RKO (cell line): Measurements from ENCODE around the gene NEB.
"Not testable (repeated sequence)": the region's sequence is repeated elsewhere in the genome, so short reads cannot be mapped to it uniquely, and the experiment has no call there.

ENCODE experiments used
- DNase-seq: peaks from one replicate; pipeline ENCODE4 v3.0.0-alpha.2; 2016; ENCODE audit warnings: low spot score

Gene NEB

DNA sequence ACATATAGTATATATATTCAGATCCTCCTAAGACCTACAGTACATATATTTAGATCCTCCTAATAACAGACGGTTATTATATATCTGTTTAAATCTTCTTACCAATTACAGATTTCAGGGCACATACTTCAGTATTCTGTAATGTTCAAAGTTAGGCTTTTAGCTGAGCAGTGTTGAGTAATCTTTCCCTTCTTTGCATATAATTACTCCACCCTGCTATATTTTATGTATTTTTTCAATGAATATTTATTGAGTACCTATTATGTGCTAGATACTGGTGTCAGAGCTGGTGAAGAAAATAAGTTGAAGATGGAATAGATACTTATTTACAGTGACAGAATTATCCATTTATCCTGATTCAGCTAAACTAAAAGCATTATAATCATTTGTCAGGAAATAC, 84.9 kb downstream of the NEB start:
- no peak for DNase-seq

DNA sequence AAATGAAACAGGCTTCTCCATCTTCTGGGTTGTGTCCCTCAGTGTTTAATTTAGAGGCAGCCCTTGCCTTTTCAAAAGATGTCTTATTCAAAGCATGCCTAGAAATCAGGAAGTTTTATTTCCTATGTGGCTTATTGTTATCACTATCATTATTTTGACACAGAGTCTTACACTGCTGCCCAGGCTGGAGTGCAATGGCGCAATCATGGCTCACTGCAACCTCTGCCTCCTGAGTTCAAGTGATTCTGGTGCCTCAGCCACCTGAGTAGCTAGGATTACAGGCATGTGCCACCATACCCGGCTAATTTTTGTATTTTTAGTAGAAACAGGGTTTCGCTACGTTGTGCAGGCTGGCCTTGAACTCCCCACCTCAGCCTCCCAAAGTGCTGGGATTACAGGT, 87.8 kb downstream of the NEB start:
- not testable (repeated sequence) for DNase-seq

DNA sequence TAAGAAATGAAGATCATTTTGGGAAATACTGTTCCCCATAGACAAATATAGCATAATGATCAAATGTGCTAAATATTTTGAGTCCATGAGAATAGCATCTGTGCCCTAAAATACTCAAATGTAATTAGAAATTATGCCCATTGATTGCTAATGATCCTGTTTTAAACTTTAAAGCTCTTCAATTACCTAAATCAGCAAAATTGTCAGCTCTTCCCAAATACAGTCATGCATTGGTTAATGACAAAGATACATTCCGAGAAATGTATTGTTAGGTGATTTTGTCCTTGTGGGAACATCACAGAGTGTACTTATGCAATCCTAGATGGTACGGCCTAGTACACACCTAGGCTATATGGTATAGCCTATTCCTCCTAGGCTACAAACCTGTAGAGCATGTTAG, 89.7 kb downstream of the NEB start:
- no peak for DNase-seq

DNA sequence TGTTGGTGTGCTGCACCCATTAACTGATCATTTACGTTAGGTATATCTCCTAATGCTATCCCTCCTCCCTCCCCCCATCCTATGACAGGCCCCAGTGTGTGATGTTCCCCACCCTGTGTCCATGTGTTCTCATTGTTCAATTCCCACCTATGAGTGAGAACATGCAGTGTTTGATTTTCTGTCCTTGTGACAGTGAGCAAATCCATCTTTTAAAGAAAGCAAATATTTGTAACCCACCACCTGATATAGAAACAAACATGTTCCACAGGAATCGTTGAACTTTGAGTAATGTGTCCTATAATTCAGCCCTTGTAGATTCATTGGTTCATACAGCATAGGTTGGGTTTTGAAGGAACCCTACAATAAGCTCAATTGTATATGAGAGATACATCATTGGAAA, 92.4 kb downstream of the NEB start:
- not testable (repeated sequence) for DNase-seq

DNA sequence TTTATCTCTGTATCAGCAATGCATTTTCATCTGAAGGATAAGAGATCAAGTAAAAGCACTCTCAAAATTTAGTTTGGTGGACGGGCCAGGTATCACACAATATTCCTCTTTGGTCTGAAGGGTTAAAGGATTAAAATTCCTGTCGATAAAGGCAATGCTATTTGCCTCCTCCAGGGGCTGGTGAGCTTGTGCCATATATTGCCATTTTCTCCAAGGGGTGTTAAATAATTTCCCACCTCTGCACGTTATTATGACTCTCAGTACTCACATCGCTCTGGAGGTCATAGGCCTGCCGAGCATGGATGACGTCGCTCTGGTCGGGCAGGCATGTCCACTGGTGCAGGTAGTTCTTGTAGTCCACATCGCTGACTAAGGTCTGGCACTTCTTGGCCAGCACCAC, 94.2 kb downstream of the NEB start:
- no peak for DNase-seq

DNA sequence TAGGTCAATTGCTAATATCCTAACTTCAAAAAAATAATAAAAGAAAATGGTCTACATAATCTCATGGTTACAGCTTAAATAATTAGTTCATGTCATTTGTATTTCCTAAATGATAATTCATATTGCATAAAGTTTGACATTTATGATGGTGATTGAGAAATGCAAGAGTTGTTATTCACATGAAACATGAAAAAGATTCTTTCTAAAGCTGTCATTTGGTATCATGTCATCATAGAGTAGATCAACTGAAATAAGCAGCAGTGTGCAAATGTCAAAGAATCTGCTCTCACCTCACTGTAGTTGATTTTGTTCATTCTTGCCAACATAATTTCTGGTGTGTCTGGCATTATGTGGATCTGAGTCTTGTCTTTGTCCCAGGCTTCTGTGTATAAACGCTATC, 95.3 kb downstream of the NEB start:
- no peak for DNase-seq

DNA sequence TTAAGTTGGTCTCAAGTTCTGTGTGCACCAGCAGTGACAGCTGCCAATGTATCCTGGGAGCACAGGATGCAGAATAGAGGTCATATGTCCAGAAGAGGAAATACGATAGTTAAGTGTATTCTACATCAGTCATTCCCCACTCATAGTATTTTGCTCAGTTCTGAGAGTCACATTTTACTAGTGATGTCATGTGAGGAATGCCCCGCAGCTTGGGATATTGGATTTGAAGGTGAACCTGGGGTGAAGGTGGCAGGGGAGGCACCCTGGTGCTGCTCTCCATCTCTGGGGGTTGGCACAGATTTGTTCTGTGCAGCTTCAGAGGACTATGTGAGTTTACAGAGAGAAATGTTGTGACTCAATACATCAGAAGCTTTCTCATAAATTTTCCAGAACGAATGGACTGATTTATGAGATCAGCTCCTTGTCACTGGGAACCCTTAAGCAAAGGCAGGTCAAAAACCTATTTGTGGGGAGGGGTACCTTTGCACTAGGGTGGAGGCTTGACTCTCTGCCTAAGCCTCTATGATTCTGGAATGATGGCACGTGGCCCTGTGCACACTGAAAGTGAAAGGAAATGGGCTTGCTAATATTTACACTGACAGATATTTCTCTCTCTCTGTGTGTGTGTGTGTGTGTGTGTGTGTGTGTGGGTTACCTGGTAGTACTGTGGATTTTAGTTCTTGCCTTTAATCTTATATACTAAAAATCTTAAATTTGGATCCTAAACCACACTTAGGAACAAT, 95.9 kb downstream of the NEB start:
- DNase-seq = peak; percentile 30

DNA sequence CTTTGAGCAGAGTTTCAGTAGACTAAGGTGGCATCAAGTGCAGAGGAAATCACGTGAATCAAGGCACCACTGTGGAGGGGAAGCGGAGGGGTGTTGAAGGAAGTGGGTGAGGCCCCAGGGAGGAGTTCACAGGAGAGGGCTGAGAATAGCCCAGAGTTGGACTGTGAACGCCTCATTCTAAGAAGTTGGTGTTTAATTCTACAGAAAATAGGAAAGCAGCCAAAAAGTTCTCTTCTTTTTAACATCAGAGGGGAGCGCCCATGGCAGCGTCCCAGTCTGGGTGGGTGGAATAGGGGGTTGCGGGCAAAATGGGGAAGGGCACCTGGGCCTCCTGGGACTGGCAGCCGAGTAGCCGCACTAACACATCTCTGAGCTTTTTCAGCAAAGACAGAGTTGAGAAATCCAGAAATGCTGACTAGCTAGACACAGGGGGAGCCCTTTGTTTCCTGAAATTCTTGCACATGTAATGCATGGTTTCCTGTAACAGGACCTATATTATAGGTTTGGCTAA, 97.0 kb downstream of the NEB start:
- DNase-seq = no peak

DNA sequence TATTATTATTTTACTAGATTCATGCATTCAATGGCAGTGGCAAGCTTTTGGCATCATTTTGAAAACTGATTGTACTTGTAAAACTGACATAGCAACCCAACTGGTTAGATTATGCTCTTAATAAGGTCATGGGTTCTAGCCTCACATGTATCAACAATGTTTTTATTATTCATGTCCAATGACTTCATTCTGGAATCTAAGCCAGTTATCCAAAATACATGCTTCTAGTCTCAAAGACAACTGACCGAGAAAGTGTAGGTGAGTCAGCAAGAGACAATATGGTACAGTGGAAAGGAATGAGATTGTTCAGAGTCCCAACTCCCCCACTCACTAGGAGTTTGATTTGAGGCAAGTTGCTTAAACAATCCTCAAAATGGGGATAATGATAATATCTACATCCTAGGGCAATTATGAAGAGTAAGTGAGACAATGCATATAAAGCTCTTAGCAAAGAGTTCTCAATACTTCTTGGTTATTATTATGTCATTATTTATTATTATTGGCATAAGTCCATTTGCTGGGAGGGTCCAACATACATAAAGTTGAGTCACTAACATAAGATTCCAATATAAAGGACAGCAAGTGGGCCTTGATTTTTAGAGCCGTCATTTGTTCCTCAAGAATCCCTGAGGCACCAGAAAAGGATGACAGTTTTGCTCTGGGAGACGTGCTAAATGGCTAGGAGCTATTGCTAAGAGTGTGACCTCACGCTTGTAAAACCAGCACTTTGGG, 99.4 kb downstream of the NEB start:
- DNase-seq = no peak

DNA sequence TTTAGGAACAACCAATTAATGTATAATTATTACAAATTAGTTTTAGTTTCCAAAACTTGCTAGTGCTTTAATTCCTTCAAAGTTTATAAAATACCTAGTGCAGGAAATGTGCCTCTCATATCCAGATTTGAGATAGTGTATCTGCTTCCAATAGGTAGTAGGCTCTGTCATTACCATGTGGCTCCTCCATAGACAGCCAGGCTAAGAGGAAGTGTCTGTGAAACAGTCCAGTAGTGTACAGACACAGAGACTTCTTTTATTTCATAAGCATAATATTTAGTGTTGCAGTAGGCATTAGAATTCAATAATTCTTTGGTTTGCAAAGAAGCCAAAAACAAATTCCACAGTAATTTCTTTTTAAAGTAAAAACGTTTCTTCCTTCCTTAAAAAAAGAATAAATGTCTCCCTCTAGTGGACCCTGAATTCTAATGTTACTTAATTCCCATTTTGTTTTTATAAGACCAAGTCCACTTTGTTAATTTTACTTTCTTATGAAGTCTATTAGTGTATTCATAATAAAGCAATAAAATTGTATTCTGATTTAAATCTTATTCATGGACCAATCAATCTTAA, 101.2 kb downstream of the NEB start:
- DNase-seq = peak; percentile 37

DNA sequence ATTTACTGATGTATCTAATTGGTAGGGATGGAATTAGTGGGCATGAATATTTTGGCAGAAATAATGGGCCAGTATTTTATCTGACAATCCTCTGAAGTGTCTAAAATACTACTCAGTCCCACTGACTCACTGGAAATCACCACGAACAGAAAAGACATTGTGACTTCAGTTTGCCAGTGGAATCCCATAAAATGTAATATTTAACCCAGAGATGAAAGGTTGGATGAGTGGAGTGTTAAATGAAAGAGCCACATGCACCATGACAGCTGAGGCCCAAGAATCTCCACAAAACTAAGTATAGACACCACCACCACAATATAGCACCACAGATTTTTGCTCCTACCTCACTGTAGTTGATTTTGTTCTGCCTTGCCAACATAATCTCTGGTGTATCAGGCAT, 103.9 kb downstream of the NEB start:
- DNase-seq = no peak

DNA sequence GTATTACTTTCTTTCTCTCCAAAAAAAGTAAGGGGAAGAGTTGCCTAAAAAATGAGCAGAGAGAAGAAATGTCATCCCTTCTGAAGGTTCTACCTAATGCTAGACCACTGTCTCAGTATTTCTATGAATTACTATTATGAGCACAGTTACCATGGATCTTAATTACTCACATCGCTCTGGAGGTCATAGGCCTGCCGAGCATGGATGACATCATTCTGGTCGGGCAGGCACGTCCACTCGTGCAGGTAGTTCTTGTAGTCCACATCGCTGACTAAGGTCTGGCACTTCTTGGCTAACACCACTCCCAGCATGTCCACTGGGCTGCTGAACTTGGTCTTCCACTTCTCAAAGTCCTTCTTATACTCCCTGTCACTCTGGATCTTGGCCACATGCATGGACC, 106.9 kb downstream of the NEB start:
- DNase-seq = no peak

DNA sequence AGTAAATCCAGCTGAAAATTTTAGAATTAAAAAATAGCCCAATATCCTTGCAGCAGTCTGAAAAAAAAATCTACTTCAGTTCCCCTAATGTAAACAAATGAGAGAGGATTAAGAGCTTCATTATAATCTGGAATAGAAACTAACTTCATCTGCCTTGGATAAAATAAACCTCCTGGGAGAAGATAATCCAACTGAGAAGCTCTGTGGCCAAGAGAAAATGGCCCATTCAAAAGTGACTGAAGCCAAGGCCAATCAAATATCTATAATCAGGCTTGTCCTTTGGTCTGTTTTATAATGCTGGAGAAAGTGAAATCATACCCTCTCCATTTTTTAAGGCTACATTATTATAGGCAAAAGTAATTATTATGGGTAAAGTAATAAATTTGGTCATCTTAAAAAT, 110.0 kb downstream of the NEB start:
- DNase-seq = no peak

DNA sequence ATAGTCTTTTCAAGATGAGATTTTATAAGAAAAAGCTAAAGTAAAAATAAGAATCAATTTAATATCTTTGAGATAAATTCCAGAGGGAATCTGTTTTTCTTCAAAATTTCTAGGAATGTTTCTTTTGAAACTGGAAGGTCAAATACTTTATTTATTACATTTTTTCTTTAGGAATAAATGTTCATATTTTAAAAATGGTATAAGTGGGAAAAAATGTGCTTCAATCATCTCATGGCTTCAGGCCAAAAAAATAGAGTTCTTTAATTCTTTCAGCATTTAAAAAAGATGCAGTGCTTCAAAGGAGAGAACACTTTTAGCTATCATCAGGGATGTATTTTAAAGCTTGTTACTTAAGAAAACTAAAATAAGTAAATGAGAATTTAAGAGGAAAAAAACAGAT, 110.6 kb downstream of the NEB start:
- DNase-seq = no peak

DNA sequence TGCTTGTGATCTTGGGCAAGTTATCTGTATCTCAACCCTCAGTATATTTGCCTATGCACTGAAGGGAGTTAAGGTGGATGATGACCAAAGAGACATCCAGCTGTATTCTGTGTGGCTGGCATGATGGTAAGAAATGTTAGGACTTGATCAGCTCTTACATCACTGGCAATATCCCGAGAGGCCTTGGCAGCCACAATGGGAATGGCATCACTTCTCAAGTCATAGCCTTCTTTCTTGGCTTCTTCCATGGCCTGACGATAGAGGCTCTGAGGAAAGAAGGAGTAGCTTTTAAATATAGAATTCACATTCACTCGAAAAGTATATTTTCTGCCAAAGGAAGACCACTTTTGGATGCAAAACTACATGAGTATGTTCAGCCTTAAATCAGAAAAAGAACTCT, 113.5 kb downstream of the NEB start:
- DNase-seq = no peak

DNA sequence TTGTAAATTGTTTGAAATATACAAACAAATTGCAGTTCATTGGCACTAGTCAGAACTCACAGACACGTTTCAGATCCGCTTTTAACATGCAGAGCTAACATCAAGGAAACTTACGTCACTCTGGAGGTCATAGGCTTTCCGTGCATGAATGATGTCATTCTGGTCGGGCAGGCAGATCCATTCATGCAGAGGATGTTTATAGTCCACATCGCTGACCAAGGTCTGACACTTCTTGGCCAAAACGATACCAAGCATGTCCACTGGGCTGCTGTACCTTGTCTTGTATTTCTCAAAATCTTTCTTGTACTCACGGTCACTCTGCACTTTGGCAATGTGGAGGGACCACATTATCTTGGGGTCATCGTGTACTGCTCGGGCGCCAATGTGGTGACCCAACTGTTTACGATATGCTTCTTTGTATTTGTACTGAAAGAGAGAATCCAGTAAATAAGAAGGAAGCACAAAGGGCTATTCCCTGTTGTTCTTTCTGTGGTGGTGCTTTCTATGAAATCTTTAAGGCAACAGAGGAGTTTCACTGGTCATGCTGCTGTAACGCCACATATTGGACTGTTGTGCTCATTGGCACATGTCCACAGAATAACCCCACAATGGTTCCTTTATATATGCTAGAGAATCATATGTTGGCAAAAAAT, 114.8 kb downstream of the NEB start:
- peak; percentile 37 for DNase-seq

DNA sequence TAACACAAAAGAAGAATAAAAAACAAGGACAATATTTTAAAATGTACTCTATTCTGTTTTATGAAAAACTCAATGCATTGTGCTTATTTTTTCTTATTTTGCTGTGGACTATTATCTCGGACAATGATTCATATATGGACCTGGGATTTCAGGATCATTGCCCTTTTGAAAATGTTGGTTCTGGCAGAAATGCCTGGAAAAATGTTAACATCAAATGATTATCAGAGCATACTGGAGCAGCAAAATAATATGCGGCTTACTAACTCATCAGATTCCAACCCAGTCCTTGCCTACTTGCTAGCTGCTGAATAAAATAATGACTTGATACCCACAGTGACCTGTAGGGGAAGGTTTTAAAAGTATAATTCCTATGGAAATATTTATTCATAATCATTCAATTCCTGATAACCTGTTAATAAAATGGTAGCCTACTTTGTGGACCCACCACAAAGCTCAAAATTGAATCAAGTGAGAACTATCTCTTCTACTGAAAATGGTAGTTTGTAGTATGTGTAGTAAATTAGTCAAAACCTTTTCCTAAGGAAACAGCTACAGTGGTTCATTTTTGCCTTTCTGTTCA, 117.4 kb downstream of the NEB start:
- no peak for DNase-seq

DNA sequence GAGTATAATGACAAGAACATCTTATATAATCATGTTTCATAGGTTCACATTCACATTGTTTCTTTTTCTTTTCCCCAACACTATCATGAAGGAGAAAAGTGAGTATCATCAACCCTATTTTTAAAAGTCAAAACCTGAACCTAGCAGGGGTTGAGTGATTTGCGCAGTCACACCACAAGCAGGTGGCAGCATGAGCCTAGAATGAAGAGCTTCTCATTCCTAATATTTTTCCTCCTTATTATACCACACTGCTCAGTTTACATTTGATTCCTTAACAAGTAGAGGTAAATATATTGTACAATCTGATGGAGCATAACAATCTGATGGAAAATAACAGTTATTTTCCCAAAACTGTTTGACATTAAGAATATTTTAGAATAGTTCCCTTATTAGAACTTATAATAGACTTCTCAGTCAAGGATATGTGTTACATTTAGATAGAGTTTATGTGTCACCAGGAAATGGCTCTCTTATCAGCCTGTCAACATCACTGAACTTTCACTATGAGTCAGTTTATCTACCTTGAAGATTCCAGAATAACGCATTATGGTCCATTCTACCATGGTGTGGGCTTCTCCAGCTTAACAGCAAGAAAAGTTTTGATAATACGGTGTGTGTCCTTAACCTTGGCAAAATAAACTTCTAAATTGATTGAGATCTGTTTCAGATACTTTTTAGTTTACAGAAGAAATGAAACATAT, 119.5 kb downstream of the NEB start:
- no peak for DNase-seq

DNA sequence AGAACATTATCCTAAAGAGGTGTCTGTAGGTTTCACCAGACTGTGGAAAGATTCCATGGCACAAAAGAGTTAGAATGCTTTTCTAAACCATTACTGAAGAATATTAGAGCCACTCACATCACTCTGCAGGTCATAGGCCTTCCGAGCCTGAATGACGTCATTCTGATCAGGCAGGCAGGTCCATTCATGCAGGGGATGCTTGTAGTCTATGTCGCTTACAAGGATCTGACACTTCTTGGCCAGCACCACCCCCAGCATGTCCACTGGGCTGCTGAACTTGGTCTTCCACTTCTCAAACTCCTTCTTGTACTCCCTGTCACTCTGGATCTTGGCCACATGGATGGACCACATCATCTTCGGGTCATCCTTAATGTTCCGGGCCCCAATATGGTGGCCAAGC, 120.1 kb downstream of the NEB start:
- no peak for DNase-seq

DNA sequence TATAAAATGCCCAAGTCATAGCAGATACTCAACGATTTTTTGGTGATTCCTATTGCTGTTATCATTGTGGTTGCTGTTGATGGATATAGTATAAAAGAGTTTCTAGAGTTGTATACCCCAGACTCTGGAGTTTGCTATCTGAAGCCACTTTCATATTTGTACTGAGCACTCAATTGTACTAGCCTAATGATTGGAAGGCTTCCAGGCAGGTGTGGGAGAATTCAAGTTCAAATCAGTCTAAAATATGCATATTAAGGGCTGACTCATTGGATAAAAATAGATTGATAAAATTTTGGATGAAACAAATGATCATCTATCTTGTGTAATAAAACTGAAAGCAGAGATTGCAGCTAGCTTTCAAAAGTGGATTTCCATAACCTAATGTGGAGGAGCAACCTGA, 122.9 kb downstream of the NEB start:
- DNase-seq = no peak

DNA sequence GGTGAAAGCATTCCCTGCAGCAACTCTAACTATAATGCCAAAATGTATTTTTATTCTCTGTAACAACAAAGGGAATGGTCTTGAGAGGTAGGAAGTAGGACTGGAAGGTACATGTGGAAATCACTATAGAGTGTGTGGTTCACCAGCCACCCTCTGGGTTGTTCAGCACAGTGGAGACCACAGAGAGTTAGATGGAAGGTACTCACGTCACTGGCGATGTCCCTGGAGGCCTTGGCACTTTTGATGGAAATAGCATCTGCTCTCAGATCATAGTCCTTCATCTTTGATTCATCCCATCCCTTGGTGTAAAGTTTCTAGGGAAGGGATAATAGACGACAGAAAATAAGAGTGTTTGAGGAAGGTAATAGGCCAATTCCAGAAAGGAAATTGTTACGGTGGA, 124.0 kb downstream of the NEB start:
- DNase-seq = no peak

DNA sequence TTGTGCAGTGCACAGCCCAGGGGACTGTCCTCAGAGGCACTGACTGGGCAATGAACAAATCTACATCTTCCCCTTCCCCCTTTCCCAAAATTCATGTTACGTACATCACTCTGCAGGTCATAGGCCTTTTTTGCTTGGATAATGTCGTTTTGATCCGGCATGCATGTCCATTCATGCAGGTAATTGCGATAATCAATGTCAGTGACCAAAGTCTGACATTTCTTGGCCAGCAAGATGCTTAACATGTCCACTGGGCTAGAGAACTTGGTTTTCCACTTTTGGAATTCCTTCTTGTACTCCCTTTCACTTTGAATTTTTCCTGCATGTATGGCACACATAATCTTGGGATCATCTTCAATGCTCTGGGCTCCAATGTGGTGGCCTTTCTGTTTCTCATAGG, 124.6 kb downstream of the NEB start:
- DNase-seq = no peak
